ENCODE data around the gene FUT8.

The FUT8 gene

GRCh38 chr14:65558363-65558762 is 145.8 kb downstream of the FUT8 start:
- DNase-seq (ENCODE audit: low read depth in 2 of 2) = no peak

GRCh38 chr14:65560340-65561027 is 148.0 kb downstream of the FUT8 start:
- DNase-seq (ENCODE audit: low read depth in 2 of 2) = no peak

DNA sequence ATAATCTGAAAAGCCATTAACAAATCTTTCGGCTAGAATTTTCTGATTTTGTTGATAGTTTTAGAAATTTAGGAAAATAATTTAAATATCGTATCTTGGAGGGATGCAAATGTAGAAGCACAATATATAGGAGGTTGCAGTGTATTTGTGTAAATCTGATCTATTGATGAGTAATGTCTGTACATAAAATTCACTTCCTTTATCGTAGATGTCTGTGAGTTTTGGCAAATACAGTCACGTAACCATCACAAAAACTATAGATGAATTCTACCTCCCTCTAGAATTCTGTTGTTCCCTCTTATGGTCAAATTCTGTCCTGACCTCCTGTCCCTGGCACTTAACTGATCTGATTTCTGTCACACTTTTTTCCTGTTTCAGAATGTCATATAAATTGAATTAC is 151.8 kb downstream of the FUT8 start:
- DNase-seq (ENCODE audit: low read depth in 2 of 2) = no peak

GRCh38 chr14:65565948-65566347 is 153.4 kb downstream of the FUT8 start:
- no peak for DNase-seq (ENCODE audit: low read depth in 2 of 2)

DNA sequence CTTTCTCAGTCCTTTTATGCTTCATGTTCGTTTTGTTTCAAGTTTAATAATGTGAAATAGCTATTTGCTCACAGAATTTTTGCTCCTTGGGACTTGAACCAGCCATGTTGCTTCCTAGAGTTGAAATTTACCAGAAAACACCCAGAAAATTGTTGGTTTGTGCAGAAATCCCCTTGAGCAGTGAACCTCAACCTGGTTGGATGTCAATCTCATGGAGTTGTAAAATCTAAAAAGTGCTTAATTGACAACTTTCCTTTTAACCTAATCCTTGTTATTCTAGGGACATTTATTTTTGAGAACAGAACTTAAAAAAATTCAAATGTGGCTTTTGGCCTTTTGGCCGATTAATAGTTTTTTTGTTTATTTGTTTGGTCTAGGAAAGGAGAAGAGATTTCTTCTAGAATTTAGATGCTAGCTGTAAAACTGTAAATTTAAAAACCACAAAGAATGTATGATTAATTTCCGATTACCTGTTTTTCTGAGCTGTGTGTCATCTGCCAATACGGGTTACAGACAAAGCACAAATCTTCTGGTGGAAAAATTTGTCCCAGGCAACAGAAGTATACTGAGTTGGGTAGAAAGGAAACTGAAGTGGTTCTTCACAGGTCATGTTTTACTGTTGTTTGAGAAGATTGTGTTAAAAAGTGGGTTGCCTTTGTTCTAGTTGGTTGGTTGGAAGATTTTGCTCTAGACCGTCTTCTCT is 154.4 kb downstream of the FUT8 start:
- DNase-seq (ENCODE audit: low read depth in 2 of 2) = no peak

DNA sequence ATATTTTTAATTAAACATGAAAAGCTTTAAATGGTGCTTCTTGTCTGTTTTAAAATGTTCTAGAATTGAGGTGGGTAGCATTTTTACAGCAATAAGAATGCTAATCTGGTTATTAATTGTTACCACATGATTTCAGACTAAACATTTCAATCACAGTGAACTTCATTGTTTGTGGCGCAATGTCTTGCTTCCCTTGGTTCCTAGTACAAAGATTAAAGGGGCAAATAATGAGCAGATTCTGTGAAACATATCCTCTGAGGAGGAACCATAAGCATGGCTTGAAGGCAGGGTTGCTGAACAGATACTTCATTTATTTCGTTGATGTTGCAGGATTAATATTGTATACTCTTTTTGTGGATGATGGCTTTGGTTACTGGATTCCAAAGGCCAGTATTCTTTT is 162.1 kb downstream of the FUT8 start:
- DNase-seq (ENCODE audit: low read depth in 2 of 2) = no peak

DNA sequence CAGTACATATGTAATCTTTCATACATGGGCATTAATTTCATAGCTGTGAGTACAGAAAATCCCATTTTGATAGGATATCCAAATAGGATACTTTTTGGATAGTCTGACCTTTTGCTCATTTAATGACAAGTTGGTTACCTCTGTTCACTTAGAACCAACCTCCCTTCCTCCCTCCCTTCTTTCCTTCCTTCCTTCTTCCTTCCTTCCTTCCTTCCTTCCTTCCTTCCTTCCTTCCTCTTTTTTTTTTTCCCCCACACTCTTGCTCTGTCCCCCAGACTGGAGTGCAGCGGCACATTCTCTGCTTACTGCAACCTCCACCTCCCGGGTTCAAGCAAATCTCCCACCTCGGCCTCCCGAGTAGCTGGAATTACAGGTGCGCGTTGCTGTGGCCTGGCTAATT is 162.9 kb downstream of the FUT8 start:
- DNase-seq (ENCODE audit: low read depth in 2 of 2) = no peak

DNA sequence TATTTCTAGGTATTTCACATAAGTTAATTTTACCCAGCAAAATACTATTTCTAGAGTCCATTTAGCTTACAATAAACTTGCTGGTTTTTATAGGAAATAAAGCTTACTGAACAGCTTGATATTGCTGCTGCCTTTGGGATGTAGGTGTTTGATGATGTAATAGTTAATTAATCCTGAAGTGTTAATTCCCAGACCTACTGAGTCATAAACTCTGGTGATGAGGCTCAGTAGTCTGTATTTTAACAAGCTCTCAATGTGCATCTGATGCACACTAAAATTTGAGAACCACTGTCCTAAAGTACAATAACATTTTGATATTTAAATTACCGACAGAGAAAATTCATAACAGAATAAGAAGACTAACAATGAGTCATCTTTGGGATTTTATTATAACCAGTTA is 168.4 kb downstream of the FUT8 start:
- no peak for DNase-seq (ENCODE audit: low read depth in 2 of 2)

DNA sequence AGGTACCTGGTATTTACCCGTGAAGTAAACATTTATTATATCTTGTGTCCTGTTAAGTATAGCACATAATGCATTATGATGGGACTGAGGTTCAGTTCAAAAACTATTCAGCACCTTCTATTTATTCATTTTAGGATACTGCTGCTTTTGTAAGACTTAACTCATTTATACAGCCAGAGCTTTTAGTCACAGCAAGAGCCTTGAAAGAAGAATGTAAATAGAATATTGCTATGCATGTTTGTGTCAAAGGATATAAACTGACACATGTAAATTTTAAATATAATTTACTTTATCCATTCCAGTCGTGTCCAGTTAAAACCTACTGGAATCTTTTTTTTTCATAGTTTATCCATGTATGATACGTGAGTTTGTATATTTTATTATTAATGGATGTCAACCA is 168.8 kb downstream of the FUT8 start:
- DNase-seq (ENCODE audit: low read depth in 2 of 2) = no peak

GRCh38 chr14:65581799-65582198 is 169.3 kb downstream of the FUT8 start:
- DNase-seq (ENCODE audit: low read depth in 2 of 2) = no peak

DNA sequence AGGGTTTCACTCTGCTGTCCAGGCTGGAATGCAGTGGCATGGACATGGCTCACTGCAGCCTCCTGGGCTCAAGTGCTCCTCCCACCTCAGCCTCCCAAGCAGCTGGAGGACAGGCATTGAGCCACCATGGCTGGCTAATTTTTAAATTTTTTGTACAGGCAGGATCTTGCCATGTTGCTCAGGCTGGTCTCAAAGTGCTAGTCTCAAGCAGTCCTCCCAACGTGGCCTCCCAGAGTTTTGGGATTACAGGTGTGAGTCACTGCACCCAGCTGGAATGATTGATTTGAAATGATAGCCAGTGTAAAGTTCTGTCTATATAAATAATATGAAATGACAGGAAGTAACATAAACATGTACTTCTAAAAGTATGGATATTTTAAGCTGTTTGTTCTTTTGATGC is 172.7 kb downstream of the FUT8 start:
- DNase-seq (ENCODE audit: low read depth in 2 of 2) = no peak

- DNase-seq (ENCODE audit: low read depth in 2 of 2) = no peak
Measured at GRCh38 chr14:65588426-65589140, 176.1 kb downstream of the FUT8 start.

DNA sequence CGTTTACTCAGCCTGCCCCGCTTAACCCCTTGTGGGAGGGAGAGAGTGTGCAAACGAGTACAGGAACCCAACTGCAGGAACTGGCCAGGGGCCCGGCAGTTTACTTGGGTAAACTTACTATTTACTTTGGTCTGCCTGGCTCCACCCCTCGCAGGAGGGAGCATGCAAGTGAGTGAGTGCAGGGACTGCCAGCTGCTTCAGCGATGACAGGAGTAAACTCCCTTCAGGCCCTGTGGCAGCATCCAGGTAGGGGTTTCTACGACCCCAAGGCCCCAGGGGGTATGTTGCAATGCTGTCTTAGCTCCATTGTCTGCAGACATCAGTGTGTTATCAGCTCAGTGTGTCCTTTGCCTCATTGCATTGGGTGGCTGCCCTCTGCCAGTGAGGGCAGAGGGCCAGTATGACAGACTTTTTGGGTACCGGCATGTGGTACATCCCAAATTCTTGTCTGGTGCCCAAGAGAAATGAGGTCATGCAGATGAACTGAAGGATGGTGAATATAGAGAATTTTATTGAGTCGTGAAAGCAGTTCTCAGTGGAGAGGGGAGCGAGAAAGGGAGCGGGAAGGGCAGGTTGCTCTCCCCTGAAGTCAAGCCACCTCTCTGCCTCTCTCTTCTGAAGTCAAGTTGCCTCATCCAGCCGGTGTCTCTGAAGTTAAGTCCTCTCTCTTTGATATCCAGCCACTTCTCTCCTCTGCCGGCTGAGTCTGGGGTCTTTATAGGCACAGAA is 181.8 kb downstream of the FUT8 start:
- DNase-seq (ENCODE audit: low read depth in 2 of 2) = no peak

GRCh38 chr14:65594882-65595237 is 182.3 kb downstream of the FUT8 start:
- no peak for DNase-seq (ENCODE audit: low read depth in 2 of 2)

- no peak for DNase-seq (ENCODE audit: low read depth in 2 of 2)
Measured at GRCh38 chr14:65599375-65599774, 186.8 kb downstream of the FUT8 start.

- no peak for DNase-seq (ENCODE audit: low read depth in 2 of 2)
Measured at GRCh38 chr14:65600742-65601141, 188.2 kb downstream of the FUT8 start.

- no peak for DNase-seq (ENCODE audit: low read depth in 2 of 2)
Measured at GRCh38 chr14:65604535-65604934, 192.0 kb downstream of the FUT8 start.

DNA sequence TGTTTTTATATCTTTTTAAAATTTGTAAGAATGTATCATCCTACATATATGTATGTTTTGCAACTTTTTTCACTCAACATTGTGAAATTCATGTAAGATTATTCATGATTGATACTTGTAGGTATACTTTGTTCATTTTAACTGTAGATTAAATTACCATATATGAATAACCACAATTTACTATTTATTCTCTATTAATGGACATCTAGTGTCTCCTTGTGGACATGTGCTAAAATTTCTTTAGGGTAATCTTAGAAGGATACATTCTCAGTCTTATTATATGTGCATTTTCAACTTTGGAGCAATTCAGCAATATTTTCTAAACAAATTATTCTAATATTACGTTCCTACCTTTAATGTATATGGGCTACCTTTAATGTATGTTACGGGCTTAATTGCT is 192.4 kb downstream of the FUT8 start:
- no peak for DNase-seq (ENCODE audit: low read depth in 2 of 2)

- no peak for DNase-seq (ENCODE audit: low read depth in 2 of 2)
Measured at GRCh38 chr14:65606460-65606859, 193.9 kb downstream of the FUT8 start.

- DNase-seq (ENCODE audit: low read depth in 2 of 2) = no peak
Measured at GRCh38 chr14:65613131-65613650, 200.7 kb downstream of the FUT8 start.

DNA sequence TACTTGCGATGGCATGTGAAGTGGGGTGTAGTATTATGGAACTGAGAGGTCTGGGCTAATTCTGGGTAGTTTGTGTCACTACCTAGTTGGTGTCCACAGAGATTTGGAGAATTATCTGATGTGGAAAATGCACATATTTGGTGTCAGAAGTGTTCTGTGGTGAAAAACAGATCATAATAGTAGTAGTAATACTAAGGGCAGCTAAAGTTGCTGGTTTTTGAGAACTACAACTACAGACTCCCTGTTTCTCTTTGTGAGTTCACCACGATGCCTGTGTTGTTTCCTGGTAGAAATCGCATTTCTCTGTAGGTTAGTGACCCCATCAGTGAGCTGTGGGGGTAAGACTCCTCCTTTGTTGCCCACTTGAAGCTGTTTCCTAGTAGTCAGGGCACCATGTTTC is 206.5 kb downstream of the FUT8 start:
- DNase-seq (ENCODE audit: low read depth in 2 of 2) = no peak

DNA sequence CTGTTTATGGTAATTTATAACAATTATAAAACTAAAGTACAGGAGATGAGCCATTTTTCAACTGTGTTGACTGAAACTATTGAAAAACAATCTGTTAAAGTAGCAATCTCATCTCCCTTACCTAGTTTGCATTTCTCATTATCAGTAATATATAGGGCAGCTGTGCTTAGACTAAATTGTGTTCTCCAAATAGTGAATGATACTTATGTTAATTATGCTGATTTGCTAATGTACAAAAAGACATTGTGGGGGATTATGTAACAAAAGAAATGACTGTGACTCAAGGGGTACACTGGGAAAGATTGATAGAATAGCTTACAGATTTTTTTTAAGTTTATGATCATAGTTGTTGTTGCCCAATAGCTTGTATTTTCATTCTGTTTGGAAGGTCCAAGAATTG is 207.7 kb downstream of the FUT8 start:
- no peak for DNase-seq (ENCODE audit: low read depth in 2 of 2)

Measured in stimulated activated CD4-positive, alpha-beta T cell treated with anti-CD3 and anti-CD28 coated beads, Interleukin-1b, Interleukin-23, amount 100 ng/mL, for 1 hour (primary cell).